Cardiac fibroblast (primary cell): ENCODE measurements around the gene ESRRG.
"Not testable (repeated sequence)": the region's sequence is repeated elsewhere in the genome, so short reads cannot be mapped to it uniquely, and the experiment has no call there.

ENCODE experiments used
- DNase-seq, 2 donors: peaks; one replicate each; pipeline versions ENCODE4 v3.0.0 to v3.0.0-alpha.2; 2010; ENCODE audit warnings: low read depth in 2 of 2
- H3K4me3 ChIP-seq, 2 donors: replicated peaks in 1 of 2; 1 replicate in 1 of 2; 2 replicates in 1 of 2; pipeline ENCODE4 v1.5.1; 2011; ENCODE audit warnings: low read depth in 2 of 2, low read length in 2 of 2, mild to moderate bottlenecking in 2 of 2, moderate library complexity in 1 of 2
- CTCF ChIP-seq: IDR thresholded peaks from one replicate; pipeline ENCODE4 v1.5.1; 2011; ENCODE audit warnings: low read depth, mild to moderate bottlenecking, low read length, inconsistent platforms

Gene ESRRG

GRCh38 chr1:216710055-216710454 lies 13.2 kb downstream of the ESRRG start:
- no peak for TF ChIP-seq CTCF
- no peak for DNase-seq
- no peak overlapping the region for H3K4me3 ChIP-seq

GRCh38 chr1:216705676-216706075 lies 17.6 kb downstream of the ESRRG start:
- no peak for TF ChIP-seq CTCF
- no peak for DNase-seq

GRCh38 chr1:216704065-216704464 lies 19.2 kb downstream of the ESRRG start:
- H3K4me3 ChIP-seq, DNase-seq: not testable (repeated sequence)

More at GRCh38 chr1:216705676-216706075, 17.6 kb downstream of the ESRRG start:
- H3K4me3 ChIP-seq, result no peak overlapping the region

- no peak overlapping the region for H3K4me3 ChIP-seq
- no peak for DNase-seq
- TF ChIP-seq CTCF, result no peak
These were observed 21.1 kb downstream of the ESRRG start for GRCh38 chr1:216702170-216702569.

- no peak for TF ChIP-seq CTCF
- no peak for DNase-seq
- no peak overlapping the region for H3K4me3 ChIP-seq
These were observed 22.4 kb downstream of the ESRRG start for GRCh38 chr1:216700779-216701178.

- DNase-seq, result no peak
- H3K4me3 ChIP-seq, result no peak overlapping the region
- no peak for TF ChIP-seq CTCF
These were observed 31.5 kb downstream of the ESRRG start for GRCh38 chr1:216691710-216692109.

GRCh38 chr1:216690603-216691002 lies 32.6 kb downstream of the ESRRG start:
- DNase-seq, result no peak
- no peak overlapping the region for H3K4me3 ChIP-seq
- TF ChIP-seq CTCF, result no peak
